ENCODE measurements around the gene ARHGAP30. TPM values are rescaled to one million over a fixed set of nuclear protein-coding genes. Genes with fewer than 3 reads are reported as not detected.
A peak's percentile ranks its signal among the peaks of the same experiment; 100 is the strongest.

Gene ARHGAP30
- polyA plus RNA-seq, 3 donors: 2.1 to 2.5 (median 2.2) TPM

DNA sequence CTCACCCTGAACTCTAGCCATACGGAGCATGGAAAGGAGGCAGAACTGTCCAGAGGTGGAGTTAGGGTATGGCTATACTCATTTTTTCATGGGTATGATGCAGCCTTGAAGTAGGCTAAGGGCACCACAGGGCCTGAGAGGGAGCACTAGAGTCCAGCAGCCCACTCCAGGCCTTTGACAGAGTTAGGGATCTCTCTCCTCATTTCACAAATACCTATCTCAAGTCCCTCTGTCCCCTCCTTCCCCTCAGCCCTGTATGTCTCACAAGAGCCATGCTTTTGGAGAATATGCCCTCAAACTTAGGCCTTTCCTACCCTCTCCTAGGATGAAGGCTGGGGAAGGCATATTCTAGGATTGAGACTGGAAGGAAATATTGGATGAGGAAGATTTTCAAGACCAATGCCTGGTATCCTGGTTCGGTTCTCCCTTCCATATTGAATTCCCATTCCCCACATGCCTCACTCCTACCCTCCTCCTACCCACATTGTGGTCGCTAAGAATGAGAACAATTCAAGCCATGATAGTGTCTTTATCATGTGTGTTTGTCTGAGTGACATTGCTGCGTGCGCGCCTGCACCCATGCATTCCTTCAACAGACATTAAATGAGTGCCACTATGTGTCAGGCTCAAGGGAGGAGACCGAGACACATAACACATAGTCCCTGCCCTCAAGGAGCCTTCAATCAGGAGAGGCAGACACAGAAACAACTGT is 22.3 kb upstream of the ARHGAP30 start:
- DNase-seq (ENCODE audit: extremely low read depth in 1 of 11, low read depth in 9 of 11, low spot score in 4 of 11): no peak

DNA sequence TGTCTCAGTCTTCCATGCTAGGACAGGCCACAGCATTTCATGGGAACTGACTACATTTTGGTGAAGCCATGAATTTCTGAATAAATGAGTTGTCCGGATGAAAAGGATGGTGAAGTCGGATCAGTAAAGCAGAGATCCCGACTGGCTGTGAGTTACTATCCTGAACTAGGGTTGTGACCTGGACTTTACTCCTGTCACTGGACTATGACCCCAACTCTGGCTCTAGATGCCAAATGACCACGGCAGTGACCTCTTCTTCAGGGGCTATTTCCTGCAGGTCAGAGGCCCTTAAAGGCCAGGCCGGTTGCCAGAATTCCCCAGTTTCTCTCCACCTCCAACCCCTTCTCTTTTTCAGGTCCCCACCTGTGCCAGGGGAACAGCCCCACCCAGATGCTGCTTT is 21.4 kb upstream of the ARHGAP30 start:
- DNase-seq (ENCODE audit: extremely low read depth in 1 of 11, low read depth in 9 of 11, low spot score in 4 of 11): no peak

DNA sequence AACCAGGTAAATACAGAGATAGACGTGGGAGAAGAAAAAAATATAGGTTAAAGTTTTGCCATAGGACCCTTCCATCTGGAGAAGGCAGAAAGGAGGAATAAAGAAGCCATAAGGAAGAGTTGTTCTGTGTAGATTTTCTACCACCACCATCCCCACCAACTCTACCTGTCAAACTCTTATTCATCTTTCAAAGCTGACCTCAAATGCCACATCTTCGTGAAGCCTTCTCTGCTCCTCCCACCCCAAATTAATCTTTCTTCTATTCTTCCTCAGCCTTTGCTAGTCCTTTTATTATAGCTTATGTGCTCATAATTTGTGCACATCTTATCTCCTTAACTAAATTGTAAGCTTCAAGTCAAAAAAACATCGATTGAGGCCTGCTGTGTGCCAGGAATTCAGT is 20.9 kb upstream of the ARHGAP30 start:
- no peak for DNase-seq (ENCODE audit: extremely low read depth in 1 of 11, low read depth in 9 of 11, low spot score in 4 of 11)

DNA sequence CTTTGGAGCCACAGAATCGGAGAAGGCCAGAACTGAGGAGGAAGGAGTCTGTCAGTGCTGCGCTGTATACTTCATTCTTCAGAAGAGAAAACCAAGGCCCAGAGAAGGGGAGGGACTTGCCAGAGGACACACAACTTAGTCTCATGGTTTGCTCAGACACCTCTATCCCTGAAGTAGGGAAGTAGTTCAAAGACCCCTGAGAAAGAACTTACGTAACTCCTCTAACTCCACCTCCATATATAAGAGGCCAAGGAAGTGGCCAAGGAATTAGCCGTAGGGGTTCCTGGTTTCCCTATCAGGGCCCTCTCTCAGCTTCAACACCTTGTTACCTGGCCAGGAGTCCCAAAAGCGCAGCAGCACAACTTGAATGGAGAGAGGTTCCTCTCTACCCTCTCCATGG is 20.2 kb upstream of the ARHGAP30 start:
- no peak for DNase-seq (ENCODE audit: extremely low read depth in 1 of 11, low read depth in 9 of 11, low spot score in 4 of 11)

DNA sequence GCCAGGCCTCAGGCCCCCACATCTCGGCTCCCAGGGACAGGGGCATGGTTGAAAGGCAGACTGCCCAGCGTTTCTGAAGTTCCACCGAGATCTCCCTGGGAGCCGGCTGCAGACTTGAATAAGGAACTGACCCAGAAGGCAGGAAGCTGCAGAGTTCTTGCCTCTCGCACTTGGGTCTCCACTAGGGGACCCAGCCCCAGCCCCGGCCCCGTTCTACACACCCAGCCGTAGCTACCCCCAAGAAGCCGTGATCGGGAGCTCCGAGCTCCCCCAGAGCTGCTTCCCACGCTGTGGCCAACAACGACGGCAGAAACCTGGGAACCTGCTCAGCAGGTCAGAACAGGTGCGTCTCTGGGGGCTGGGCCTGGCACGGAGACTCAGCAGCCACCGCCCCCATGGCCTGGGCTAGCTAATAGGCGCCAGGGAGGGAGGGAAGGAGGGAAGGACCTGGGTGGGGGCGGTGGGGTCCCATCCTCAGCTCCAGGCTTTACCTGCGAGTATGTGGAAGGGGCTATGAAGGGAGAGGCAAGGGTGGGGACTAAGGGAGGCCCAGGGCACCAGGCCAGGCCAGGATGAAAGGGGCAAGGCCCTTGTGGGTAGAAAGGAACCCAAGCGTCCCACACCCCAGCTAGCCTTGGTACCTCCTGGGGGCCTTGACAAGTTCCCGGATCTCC is 19.7 kb upstream of the ARHGAP30 start, which contains the start of gene NECTIN4:
NECTIN4 (minus strand) TSS at position 308 of the 674 bp plus-strand sequence; CDS start at position 46, 262 bp downstream.
- peak in 5 of 11 donors; percentile 21 to 39 (median 35) for DNase-seq (ENCODE audit: extremely low read depth in 1 of 11, low read depth in 9 of 11, low spot score in 4 of 11)

DNA sequence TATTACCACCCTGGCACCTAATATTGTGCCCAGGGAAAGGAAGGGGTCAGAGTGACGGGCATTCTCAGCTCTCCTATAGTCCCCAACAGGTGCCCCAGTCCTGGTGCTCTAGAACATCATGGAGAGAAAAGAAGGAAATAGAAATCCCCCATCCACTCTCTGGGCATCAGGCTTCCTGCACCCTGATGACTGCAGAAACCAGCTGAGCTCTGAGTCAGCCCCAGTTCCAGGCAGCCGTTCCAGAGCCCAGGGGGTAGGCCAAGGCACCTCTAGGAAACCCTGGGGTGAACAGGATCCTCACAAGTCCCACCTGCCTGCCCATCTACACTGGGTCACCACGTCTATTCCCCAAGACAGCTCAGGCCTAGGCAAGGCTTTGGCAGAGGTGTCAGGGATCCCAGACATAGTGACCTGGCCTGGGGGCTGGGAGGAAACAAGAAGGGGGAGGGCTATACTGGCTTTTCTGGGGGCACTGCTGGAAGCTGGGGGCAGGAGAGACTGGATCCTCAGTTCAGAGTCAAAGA is 19.0 kb upstream of the ARHGAP30 start:
- no peak for DNase-seq (ENCODE audit: extremely low read depth in 1 of 11, low read depth in 9 of 11, low spot score in 4 of 11)

DNA sequence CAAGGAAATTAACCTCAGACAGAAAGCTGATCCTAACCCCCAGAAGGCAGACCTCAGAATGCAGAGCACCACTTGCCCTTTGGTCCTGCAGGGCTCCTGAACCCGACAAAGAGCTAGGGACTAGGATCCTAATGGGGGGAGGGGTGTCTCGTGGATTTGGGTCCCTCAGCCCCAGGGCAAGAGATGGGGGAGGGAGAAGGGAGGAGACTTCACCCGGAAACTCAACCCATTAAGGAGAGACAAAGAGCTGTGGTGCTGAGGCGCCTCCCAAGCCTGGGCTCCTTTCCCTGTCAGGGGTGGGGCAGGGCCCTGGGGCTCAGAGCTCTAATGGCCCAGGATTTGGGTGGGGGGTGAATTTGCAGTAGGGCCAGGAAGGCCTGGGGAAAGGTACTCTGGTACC is 16.8 kb upstream of the ARHGAP30 start:
- DNase-seq (ENCODE audit: extremely low read depth in 1 of 11, low read depth in 9 of 11, low spot score in 4 of 11): no peak

DNA sequence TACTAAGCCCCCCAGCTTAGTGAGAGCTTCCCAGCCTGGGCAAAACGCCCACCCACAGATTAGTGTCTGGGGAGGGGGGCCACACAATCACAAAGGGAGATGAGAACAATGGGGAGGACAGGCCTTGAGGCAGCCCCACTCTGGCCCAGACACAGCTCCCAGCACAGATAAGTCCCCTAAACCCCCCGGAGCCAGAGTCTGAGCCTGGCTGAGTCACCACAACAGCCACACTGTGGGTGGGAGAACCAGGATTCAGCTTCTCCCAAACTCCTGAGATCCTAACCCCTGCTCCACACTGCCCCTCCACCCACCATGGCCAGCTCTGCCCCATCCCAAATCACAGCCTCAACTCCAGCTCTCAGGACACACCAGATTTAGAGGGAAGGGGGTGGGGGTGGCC is 15.5 kb upstream of the ARHGAP30 start:
- DNase-seq (ENCODE audit: extremely low read depth in 1 of 11, low read depth in 9 of 11, low spot score in 4 of 11): no peak

DNA sequence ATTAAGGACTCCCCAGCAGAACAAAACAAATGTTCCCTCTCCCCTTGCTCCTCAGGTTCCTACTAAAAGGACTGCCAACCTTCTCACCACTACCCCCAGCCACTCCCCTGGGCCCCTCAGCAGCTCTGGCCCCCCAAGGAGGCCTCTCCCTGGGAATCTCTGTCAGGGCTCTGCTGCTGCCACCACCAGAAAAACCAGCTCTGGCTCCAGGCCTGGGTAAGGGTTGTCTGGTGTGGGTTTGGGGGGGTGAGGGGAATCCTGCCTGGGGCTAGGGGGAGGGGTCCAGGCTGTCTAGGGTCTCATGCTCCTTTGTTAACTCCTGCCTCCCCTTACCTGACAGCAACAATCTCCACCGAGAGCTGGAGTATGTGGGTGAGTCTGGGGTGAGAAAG is 14.9 kb upstream of the ARHGAP30 start:
- no peak for DNase-seq (ENCODE audit: extremely low read depth in 1 of 11, low read depth in 9 of 11, low spot score in 4 of 11)

DNA sequence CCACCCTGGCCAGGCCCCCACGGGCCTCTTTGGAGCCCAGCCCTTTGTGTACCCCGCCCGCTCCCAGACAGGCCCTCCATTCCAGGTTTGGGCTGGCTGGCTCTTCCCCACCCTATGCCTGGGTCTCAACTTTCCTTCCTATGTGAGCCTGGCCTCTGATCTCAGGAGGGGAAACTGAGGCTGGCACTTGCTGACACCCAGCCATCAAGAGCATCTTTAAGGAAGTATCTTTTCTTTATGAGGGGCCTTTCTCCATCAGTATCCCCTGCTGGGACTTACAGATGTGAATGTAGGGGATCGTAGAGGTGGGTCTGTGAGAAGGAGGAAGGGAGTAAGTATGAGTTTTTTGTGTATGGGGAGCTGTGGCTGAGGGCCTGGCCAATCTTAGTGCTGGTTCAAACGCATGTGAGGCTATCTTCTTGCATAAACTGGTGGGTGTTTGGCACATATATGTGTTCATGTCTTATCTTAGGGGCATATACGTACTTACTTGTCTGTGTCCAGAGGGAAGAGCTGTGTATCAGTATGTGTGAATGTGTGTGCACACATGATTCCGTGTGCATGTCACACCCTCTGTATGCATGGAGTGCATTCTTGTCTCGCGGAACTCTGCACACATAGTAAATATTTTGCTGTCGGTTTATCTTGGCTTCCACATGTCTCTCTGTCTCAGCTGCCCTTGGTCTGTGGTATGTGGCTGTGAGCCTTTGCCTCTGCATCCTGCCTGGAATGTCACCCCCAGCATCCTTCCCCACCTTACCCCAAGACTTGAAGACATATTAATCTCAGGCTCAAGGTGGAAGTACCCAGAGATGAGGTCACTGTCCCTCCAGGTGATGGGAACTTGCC is 14.3 kb upstream of the ARHGAP30 start:
- DNase-seq (ENCODE audit: extremely low read depth in 1 of 11, low read depth in 9 of 11, low spot score in 4 of 11): no peak

DNA sequence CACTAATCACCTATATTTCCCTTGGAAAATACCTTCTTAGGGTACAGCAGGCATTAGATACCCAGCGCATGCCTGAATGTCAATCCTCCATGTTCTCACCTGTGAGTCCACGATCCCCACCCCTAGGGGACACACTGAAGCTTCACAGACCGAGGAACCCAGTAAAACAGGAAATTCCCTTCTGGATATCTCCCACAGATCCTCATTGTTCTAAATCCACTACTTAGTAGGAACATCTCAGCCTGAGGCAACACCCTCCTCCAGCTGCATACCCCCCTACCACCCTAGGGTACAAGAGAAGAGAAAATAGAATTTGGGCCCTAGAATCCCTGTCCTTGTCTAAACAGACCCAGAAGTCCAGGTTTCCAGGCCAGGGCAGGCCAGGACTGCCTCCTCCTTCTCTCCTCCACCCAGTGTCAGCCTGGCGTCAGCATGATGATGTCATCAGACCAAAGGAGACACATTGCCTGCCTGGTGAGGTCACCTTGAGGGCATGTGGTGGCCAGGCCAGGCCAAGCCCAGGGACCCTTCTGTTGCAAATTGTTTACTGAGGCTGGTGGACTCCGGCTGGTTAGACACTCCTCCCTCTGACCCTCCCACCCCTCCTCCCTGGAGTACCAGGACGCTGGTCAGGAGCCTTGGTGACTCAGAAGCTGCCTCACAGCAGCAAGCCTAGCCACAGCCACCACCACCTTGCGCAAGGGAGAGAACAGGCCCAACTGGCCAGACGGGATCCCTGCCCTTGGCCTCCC is 13.5 kb upstream of the ARHGAP30 start:
- no peak for DNase-seq (ENCODE audit: extremely low read depth in 1 of 11, low read depth in 9 of 11, low spot score in 4 of 11)

DNA sequence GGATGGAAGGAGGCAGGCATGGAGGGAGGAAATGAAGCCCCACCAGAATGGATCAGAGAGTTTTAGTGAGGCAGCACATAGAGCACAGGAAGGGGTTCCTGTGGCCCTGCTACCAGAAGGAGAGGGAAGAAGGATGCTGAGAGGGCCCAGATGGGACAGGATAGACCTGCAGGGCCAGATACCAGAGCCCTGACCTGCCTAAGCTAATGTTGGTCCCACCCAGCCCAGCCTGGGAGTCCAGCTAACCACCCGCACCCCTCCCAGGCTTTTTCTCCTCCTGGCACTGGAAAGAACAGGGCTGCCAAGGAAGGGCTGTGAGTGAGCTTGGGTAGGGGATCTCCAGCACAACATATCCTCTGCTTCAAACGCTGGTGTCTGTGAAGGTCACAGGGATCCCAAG is 12.8 kb upstream of the ARHGAP30 start:
- DNase-seq (ENCODE audit: extremely low read depth in 1 of 11, low read depth in 9 of 11, low spot score in 4 of 11): no peak

DNA sequence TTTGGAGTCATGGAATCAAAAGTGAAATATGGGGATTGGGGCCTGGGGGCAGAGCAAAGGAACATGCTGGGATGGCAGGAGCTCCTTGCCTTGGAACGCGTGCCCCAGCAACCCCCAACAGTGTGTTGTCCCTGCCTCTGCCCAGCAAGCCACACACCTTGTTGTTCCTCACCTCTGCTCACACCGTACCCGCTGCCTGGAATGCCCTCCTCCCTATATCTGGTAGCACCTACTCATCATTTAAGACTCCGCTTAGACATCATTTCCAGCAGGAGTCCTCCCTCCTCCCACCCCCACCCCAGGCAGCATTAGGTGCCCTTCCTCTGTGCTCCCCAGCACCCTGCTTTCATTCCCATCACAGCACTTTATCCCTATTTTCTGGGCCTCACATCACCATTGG is 11.8 kb upstream of the ARHGAP30 start:
- DNase-seq (ENCODE audit: extremely low read depth in 1 of 11, low read depth in 9 of 11, low spot score in 4 of 11): no peak

DNA sequence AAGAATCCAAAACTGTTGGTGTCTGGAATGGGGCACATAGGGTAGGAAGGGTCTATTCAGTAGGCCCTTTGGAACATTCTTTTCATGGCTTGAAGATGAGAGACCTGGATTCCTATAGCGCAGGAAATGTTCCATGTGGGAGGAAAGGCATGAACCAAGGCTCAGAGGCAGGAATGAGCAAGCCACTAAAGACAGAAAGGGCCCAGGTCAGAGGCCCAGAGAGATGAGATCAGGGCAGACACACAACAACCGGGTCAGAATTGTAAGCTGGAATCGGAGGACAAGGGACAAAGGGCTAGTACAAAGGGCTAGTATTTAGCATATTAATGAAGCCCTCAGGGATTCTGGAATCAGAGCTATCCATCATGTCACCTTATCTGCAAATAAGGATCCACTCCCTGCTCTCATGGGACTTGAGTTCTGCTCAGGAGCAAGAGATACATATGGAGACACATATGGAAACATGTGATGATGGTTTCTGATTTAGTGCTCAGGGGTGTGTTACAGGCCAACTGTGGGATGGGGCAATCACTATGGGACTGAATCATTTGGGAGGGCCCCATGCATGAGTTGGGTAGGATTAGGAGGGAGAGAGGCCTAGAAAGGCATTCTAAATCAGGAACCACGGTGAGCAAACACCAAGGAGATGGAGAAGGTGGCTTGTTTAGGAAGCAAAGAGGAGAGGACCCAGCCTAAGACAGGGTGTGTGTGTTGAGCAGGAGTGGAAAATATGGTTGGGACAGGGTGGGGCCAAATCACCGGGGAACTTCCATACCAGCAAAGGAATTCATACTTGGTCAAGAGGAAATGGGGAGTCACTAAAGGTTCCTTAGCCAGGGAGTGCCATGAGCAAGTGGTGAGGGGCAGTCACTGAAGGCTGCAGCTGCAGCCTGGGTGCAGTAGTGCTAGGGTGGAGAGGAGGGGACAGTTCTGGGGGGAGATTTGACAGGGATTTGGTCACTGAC is 11.0 kb upstream of the ARHGAP30 start:
- DNase-seq (ENCODE audit: extremely low read depth in 1 of 11, low read depth in 9 of 11, low spot score in 4 of 11): no peak

DNA sequence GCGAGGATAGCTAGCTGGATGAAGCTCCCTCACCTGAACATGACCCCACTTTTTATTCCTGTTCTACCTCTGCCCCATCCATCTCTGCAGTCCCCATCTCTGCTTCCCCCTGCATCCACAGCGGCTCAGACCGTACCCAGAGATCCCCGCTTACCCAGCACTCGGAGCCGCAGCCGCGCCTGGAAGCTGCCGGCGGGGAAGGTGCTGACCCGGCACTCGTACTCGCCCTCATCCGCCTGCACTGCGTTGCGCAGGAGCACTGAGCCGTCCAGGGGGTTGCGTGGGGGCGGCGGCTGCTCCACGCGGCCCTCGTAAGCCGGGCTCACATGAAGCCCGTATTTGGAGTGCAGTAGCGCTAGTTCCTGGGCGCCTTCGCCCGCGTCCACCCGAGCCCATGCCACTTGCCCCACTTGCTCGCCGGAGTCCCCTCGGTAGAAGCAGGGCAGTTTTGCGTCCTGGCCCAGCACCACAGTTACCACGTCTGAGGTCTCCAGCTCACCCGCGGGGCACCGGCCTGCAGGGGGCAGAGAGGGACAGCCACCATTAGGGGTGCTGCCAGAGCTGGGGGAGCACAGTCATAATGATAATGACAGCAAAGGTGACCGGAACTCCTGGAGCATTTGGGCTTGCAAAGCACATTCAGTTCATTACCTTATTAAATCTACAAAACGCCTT is 9.9 kb upstream of the ARHGAP30 start:
- DNase-seq (ENCODE audit: extremely low read depth in 1 of 11, low read depth in 9 of 11, low spot score in 4 of 11): no peak

DNA sequence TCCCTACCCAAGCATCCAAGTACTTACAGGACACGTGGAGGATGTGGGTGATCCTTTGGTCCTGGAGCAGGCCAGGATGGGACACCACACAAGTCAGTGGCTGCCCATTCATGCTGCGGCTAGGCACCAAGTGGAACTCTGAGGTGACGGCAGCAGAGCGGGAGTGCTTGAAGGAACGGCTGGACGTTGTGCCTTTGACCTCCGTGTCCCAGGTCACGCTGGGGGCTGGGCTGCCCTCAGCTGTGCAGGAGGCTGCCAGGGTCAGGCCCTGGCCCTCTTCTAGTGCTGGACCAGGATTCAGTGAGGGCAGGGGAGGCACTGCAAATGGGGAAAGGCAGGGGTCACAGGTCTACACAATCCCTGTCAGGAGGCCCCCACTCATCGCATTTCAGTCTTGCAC is 7.7 kb upstream of the ARHGAP30 start:
- no peak for DNase-seq (ENCODE audit: extremely low read depth in 1 of 11, low read depth in 9 of 11, low spot score in 4 of 11)

DNA sequence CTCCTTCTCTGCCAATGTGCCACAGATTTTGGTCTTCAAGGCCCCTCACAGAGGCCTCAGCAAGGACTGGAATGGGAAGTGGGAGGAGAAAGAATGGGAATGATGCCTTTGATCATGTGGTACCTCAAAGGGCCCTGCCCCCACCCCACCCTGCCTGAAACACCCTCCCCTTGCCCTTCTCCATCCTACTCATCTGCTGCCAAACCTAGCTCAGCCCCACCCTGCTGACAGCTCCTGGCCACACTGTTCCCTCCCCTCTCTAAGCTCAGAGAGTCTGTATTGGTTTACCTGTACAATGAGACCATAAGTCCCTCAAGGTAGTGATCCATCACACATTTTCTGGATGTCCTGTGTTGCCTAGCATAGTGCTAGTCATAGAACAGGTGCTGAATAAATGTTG is 6.7 kb upstream of the ARHGAP30 start:
- no peak for DNase-seq (ENCODE audit: extremely low read depth in 1 of 11, low read depth in 9 of 11, low spot score in 4 of 11)
